H1 (cell line): ENCODE measurements around the gene JOSD1. TPM values are rescaled to one million over a fixed set of nuclear protein-coding genes. Genes with fewer than 3 reads are reported as not detected.

Experiments
- CTCF ChIA-PET: fragments of 300-600 bp; sonication (Branson Sonifier 250); formaldehyde crosslinking; loops from one replicate; lab custom pipeline; 2021; ENCODE audit not compliant: partially characterized antibody; lab: Charles Lee
- POLR2A ChIA-PET: fragments of 300-600 bp; sonication (Branson Sonifier 250); formaldehyde crosslinking; loops from one replicate; lab custom pipeline; 2021; ENCODE audit warnings: inconsistent platforms; ENCODE audit not compliant: partially characterized antibody; lab: Charles Lee
- DNase-seq, 2 experiments: peaks; one replicate each; pipeline versions ENCODE4 v3.0.0 to v3.0.0-alpha.2; 2010 to 2022; ENCODE audit warnings: low spot score in 2 of 2, low read depth in 1 of 2, mixed read lengths in 1 of 2
- FAIRE-seq: peaks from 2 replicates; lab custom pipeline; 2011; peaks lifted over from hg19 to GRCh38; lab: Jason Lieb, UNC
- H2AFZ ChIP-seq: 2 replicates; pipeline ENCODE4 v1.8.1; 2012; ENCODE audit warnings: low read length, inconsistent platforms
- H2AK5ac ChIP-seq: 2 replicates; pipeline ENCODE4 v1.6.1; 2013; ENCODE audit warnings: low read depth, low read length
- H2BK120ac ChIP-seq: replicated peaks from 2 replicates; pipeline ENCODE3; 2013; ENCODE audit warnings: low read depth, low read length, inconsistent platforms
- H2BK12ac ChIP-seq: 2 replicates; pipeline ENCODE4 v1.6.1; 2013; ENCODE audit warnings: low read depth, low read length
- H2BK15ac ChIP-seq: 2 replicates; pipeline ENCODE4 v1.6.1; 2013; ENCODE audit warnings: low read length
- H2BK20ac ChIP-seq: 2 replicates; pipeline ENCODE4 v1.6.1; 2013; ENCODE audit warnings: low read length
- H2BK5ac ChIP-seq: 2 replicates; pipeline ENCODE4 v1.6.1; 2013; ENCODE audit warnings: low read depth, low read length
- H3K14ac ChIP-seq: 2 replicates; pipeline ENCODE4 v1.6.1; 2013; ENCODE audit warnings: inconsistent platforms; ENCODE audit not compliant: insufficient read length
- H3K18ac ChIP-seq: 2 replicates; pipeline ENCODE4 v1.6.1; 2013; ENCODE audit warnings: low read length; ENCODE audit errors: extremely low read depth
- H3K23ac ChIP-seq: 2 replicates; pipeline ENCODE4 v1.6.1; 2013; ENCODE audit warnings: inconsistent platforms; ENCODE audit not compliant: insufficient read length
- H3K23me2 ChIP-seq: 2 replicates; pipeline ENCODE4 v1.6.1; 2013; ENCODE audit warnings: low read depth, low read length
- H3K27ac ChIP-seq: 2 replicates; pipeline ENCODE4 v1.6.1; 2011; ENCODE audit warnings: low read depth, low read length, inconsistent platforms
- H3K27me3 ChIP-seq, 4 experiments: replicated peaks in 1 of 4; 1 replicate in 1 of 4; 2 replicates in 3 of 4; pipeline versions ENCODE4 v1.6.1 to v1.8.1; 2011 to 2013; ENCODE audit warnings: low read length in 3 of 4, mild to moderate bottlenecking in 3 of 4, inconsistent platforms in 2 of 4, mixed read lengths in 2 of 4, moderate library complexity in 1 of 4; ENCODE audit not compliant: control insufficient read depth in 3 of 4, insufficient read depth in 3 of 4; ENCODE audit errors: extremely low read depth in 1 of 4
- H3K36me3 ChIP-seq, 4 experiments: 2 replicates each; pipeline versions ENCODE4 v1.6.1 to v1.8.1; 2011 to 2013; ENCODE audit warnings: mild to moderate bottlenecking in 4 of 4, low read length in 3 of 4, moderate library complexity in 2 of 4, control low read depth in 1 of 4, inconsistent platforms in 1 of 4; ENCODE audit not compliant: insufficient read depth in 4 of 4, control insufficient read depth in 2 of 4
- H3K4ac ChIP-seq: replicated peaks from 2 replicates; pipeline ENCODE3; 2013; ENCODE audit warnings: low read length, low read depth, mixed read lengths, inconsistent platforms; ENCODE audit not compliant: insufficient read length
- H3K4me1 ChIP-seq, 4 experiments: replicated peaks in 1 of 4; 1 replicate in 1 of 4; 2 replicates in 3 of 4; pipeline versions ENCODE4 v1.6.1 to v1.8.1; 2011 to 2013; ENCODE audit warnings: low read length in 3 of 4, inconsistent platforms in 2 of 4, mixed read lengths in 1 of 4; ENCODE audit not compliant: insufficient read depth in 4 of 4, control insufficient read depth in 3 of 4
- H3K4me2 ChIP-seq, 2 experiments: 2 replicates each; pipeline versions ENCODE4 v1.6.1 to v1.8.1; 2011 to 2013; ENCODE audit warnings: low read depth in 2 of 2, low read length in 2 of 2, control low read depth in 1 of 2, inconsistent platforms in 1 of 2, mild to moderate bottlenecking in 1 of 2; ENCODE audit not compliant: insufficient read depth in 1 of 2
- H3K4me3 ChIP-seq, 4 experiments: fragments of 200-600, 300-600 bp in 1 of 4; sonication (generic), shearing (Covaris generic), sonication (Bioruptor Twin) in 1 of 4; 2 replicates each; pipeline versions ENCODE4 v1.5.1 to v1.8.1; 2011 to 2016; ENCODE audit warnings: low read length in 4 of 4, low read depth in 3 of 4, control low read depth in 2 of 4, inconsistent platforms in 2 of 4, mild to moderate bottlenecking in 2 of 4, mixed read lengths in 1 of 4, moderate library complexity in 1 of 4; ENCODE audit not compliant: insufficient read depth in 2 of 4; ENCODE audit errors: extremely low read depth in 1 of 4
- H3K56ac ChIP-seq: replicated peaks from 2 replicates; pipeline ENCODE3; 2013; ENCODE audit warnings: low read depth, mild to moderate bottlenecking, mixed read lengths, low read length, inconsistent platforms; ENCODE audit not compliant: insufficient read length
- H3K79me1 ChIP-seq: 2 replicates; pipeline ENCODE4 v1.6.1; 2013; ENCODE audit warnings: low read depth, low read length, control low read depth
- H3K79me2 ChIP-seq, 2 experiments: 2 replicates each; pipeline versions ENCODE4 v1.6.1 to v1.8.1; 2012 to 2013; ENCODE audit warnings: low read length in 2 of 2, mild to moderate bottlenecking in 2 of 2, inconsistent platforms in 1 of 2; ENCODE audit not compliant: insufficient read depth in 2 of 2, control insufficient read depth in 1 of 2
- H3K9ac ChIP-seq, 4 experiments: replicated peaks in 1 of 4; 1 replicate in 1 of 4; 2 replicates in 3 of 4; pipeline versions ENCODE4 v1.6.1 to v1.8.1; 2011 to 2013; ENCODE audit warnings: low read depth in 3 of 4, low read length in 3 of 4, control low read depth in 2 of 4, mild to moderate bottlenecking in 2 of 4, moderate library complexity in 2 of 4, inconsistent platforms in 1 of 4; ENCODE audit errors: extremely low read depth in 1 of 4
- H3K9me3 ChIP-seq, 2 experiments: 2 replicates each; pipeline versions ENCODE4 v1.6.1 to v1.8.1; 2012 to 2013; ENCODE audit warnings: mild to moderate bottlenecking in 2 of 2, moderate library complexity in 2 of 2, control low read depth in 1 of 2, inconsistent platforms in 1 of 2, low read depth in 1 of 2, low read length in 1 of 2, mixed read lengths in 1 of 2; ENCODE audit not compliant: insufficient read depth in 2 of 2
- H4K20me1 ChIP-seq, 2 experiments: replicated peaks in 1 of 2; 2 replicates each; pipeline versions ENCODE3 to v1.8.1; 2011 to 2013; ENCODE audit warnings: inconsistent platforms in 2 of 2, low read length in 2 of 2, mild to moderate bottlenecking in 1 of 2; ENCODE audit not compliant: insufficient read depth in 2 of 2, control insufficient read depth in 1 of 2
- H4K5ac ChIP-seq: 2 replicates; pipeline ENCODE4 v1.6.1; 2013; ENCODE audit warnings: low read length, low read depth, mixed read lengths, inconsistent platforms; ENCODE audit not compliant: insufficient read length
- H4K8ac ChIP-seq: 2 replicates; pipeline ENCODE4 v1.8.0; 2013; ENCODE audit warnings: mild to moderate bottlenecking, moderate library complexity, low read length, inconsistent platforms; ENCODE audit not compliant: insufficient read depth; ENCODE audit errors: extremely low read depth
- H4K91ac ChIP-seq: replicated peaks from 2 replicates; pipeline ENCODE3; 2013; ENCODE audit warnings: low read length, mixed read lengths, inconsistent platforms; ENCODE audit not compliant: insufficient read length
- BCL11A ChIP-seq, 2 experiments: IDR thresholded peaks; one replicate each; pipeline ENCODE4 v1.6.1; 2011; ENCODE audit warnings: low read depth in 2 of 2, low read length in 2 of 2, mild to moderate bottlenecking in 2 of 2
- CBX5 ChIP-seq: fragments of 300-800, 300-1000 bp; sonication (generic); IDR thresholded peaks from 2 replicates; pipeline ENCODE4 v1.7.1; 2016; ENCODE audit warnings: antibody characterized with exemption, low read length, low read depth
- CHD1 ChIP-seq: IDR thresholded peaks from 2 replicates; pipeline ENCODE4 v1.6.1; 2012; ENCODE audit warnings: low read depth, low read length, improper control_type of control experiment
- E2F6 ChIP-seq: IDR thresholded peaks from 2 replicates; pipeline ENCODE4 v1.6.1; 2012; ENCODE audit warnings: inconsistent platforms
- EP300 ChIP-seq, 2 experiments: IDR thresholded peaks; 1 replicate in 1 of 2; 2 replicates in 1 of 2; pipeline ENCODE4 v1.6.1; 2011 to 2012; ENCODE audit warnings: low read depth in 2 of 2, low read length in 2 of 2, mild to moderate bottlenecking in 2 of 2, borderline replicate concordance in 1 of 2, inconsistent platforms in 1 of 2, moderate library complexity in 1 of 2
- KDM4A ChIP-seq: IDR thresholded peaks from one replicate; pipeline ENCODE4 v1.7.1; 2012; ENCODE audit warnings: low read depth, mild to moderate bottlenecking, moderate library complexity, low read length, inconsistent platforms; ENCODE audit not compliant: severe bottlenecking
- MAFK ChIP-seq: IDR thresholded peaks from 2 replicates; pipeline ENCODE4 v1.6.1; 2012; ENCODE audit warnings: low read depth, mild to moderate bottlenecking, improper control_type of control experiment, low read length
- POLR2A ChIP-seq, 2 experiments: IDR thresholded peaks; 1 replicate in 1 of 2; 2 replicates in 1 of 2; pipeline ENCODE4 v1.6.1; 2011; ENCODE audit warnings: low read depth in 2 of 2, low read length in 2 of 2, mild to moderate bottlenecking in 2 of 2; ENCODE audit errors: control extremely low read depth in 1 of 2
- POU5F1 ChIP-seq: IDR thresholded peaks from 2 replicates; pipeline ENCODE4 v1.6.1; 2011; ENCODE audit warnings: low read depth, mild to moderate bottlenecking, low read length, moderate library complexity
- SP1 ChIP-seq: IDR thresholded peaks from 2 replicates; pipeline ENCODE4 v1.6.1; 2011; ENCODE audit warnings: low read depth, low read length
- ZNF274 ChIP-seq: IDR thresholded peaks from 2 replicates; pipeline ENCODE4 v1.7.0; 2012; ENCODE audit warnings: low read length, borderline replicate concordance; ENCODE audit errors: extremely low read depth
- WGBS, 2 experiments: shearing (Covaris generic) in 1 of 2; methylation state at CpG; one replicate each; pipeline versions ENCODE4 v1.1.6 to v1.1.7; 2013 to 2015; ENCODE audit warnings: low lambda C conversion rate in 2 of 2, mixed read lengths in 2 of 2, inconsistent platforms in 1 of 2, low coverage in 1 of 2, missing lambda C conversion rate in 1 of 2; ENCODE audit not compliant: insufficient replicate concordance in 2 of 2, insufficient coverage in 1 of 2, insufficient read length in 1 of 2; ENCODE audit errors: extremely low coverage in 1 of 2, missing lambda C conversion rate in 1 of 2; 5-methylcytosine and 5-hydroxymethylcytosine counted together
- polyA plus RNA-seq, 7 experiments: library from polyadenylated mRNA; depleted of rRNA in 3 of 7; stranded (reverse) in 5 of 7; unstranded in 2 of 7; fragments of >200 nt in 5 of 7; fragments of 200-250 nt in 2 of 7; gene quantifications; 1 replicate in 5 of 7; 2 replicates in 1 of 7; 4 replicates in 1 of 7; pipeline versions ENCODE4 v1.2.1 to v1.2.3, GENCODE V29; 2011 to 2013; ENCODE audit warnings: missing spikeins in 2 of 7, mixed read lengths in 2 of 7
- total RNA-seq: library from RNA; stranded (reverse); fragmentation: NEBNext Ultra II Directional; extraction: Animal tissue kit (Norgen Biotek cat#: 25700); gene quantifications from 2 replicates; pipeline ENCODE4 v1.2.1, GENCODE V29; 2021
- TF ChIP-seq, protein P1 (sequence below): IDR thresholded peaks from 2 replicates; pipeline ENCODE4 v1.6.1; 2012; ENCODE audit warnings: low read length, inconsistent platforms

Gene JOSD1
- total and polyA plus RNA-seq, 2 of the 8 experiments (the other 6 are each of a cell fraction or from before 2014, with no cell fraction given), result 18.4 to 20.2 TPM

DNA sequence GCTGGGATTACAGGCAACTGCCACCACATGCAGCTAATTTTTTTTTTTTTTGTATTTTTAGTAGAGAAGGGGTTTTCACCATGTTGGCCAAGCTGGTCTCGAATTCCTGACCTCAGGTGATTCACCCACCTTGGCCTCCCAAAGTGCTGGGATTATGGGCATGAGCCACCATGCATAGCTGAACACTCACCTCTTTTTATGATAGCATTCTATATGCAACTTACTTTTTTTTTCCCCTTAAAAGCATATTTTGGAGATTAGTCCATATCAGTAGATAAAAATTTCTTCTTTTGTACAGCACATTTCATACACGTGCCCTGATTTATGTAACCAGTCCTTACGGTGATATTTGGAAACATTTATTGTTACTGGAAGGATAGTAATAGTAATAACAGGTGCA is 19.6 kb upstream of the JOSD1 start:
- no peak overlapping the region for H3K23ac ChIP-seq
- no peak overlapping the region for H4K8ac ChIP-seq
- no peak overlapping the region for H3K4me2 ChIP-seq
- H3K79me2 ChIP-seq, result peaks cover 0 to 7% of the 10 kb centered on the region in 2 experiments; a peak in 1 of 4 replicates
- no peak overlapping the region for H3K27ac ChIP-seq
- H2AK5ac ChIP-seq, result no peak overlapping the region
- H3K14ac ChIP-seq, result no peak overlapping the region
- H2BK15ac ChIP-seq, result no peak overlapping the region
- peaks cover 6% of the 10 kb centered on the region for H3K79me1 ChIP-seq
- no peaks in the 10 kb centered on the region for H3K23me2 ChIP-seq
- no peak overlapping the region for H3K4ac ChIP-seq
- H2BK12ac ChIP-seq, result no peak overlapping the region
- H3K56ac ChIP-seq, result no peak overlapping the region
- CTCF ChIA-PET, result interaction anchor here (0.6 to 10.8 kb wide), 3 partner anchors 15 to 207 kb away, joined by 3 to 116 read pairs (median 5); no protein-coding TSS in a partner anchor
- DNase-seq, result no peak
- WGBS, 2 experiments, result 94% methylated on average over 3 of the region's 3 CpGs; no CpG with 5 or more reads in 1 of the 2 experiments
- no peaks in the 10 kb centered on the region; a peak in 2 of 7 replicates for H3K4me1 ChIP-seq
- peaks cover 5 to 71% (median 43%) of the 10 kb centered on the region in 4 experiments; a peak in 6 of 8 replicates for H3K36me3 ChIP-seq
- H3K9me3 ChIP-seq, result no peaks in the 10 kb centered on the region
- H4K5ac ChIP-seq, result no peak overlapping the region
- H4K91ac ChIP-seq, result no peak overlapping the region
- no peak overlapping the region for H3K9ac ChIP-seq
- no peak overlapping the region for H2AFZ ChIP-seq
- peaks cover 2 to 15% of the 10 kb centered on the region in 2 experiments for H4K20me1 ChIP-seq
- H2BK20ac ChIP-seq, result no peak overlapping the region
- POLR2A ChIA-PET, result interaction anchor here (1.0 to 1.7 kb wide), 2 partner anchors 13 to 14 kb away, joined by 3 to 4 read pairs; partner anchors contain the start of gene GTPBP1
- no peak overlapping the region for H3K4me3 ChIP-seq
- H2BK5ac ChIP-seq, result no peak overlapping the region
- H3K18ac ChIP-seq, result no peak overlapping the region
- no peaks in the 10 kb centered on the region for H3K27me3 ChIP-seq
- no peak for FAIRE-seq
- H2BK120ac ChIP-seq, result no peak overlapping the region
- TF ChIP-seq, protein P1, sequence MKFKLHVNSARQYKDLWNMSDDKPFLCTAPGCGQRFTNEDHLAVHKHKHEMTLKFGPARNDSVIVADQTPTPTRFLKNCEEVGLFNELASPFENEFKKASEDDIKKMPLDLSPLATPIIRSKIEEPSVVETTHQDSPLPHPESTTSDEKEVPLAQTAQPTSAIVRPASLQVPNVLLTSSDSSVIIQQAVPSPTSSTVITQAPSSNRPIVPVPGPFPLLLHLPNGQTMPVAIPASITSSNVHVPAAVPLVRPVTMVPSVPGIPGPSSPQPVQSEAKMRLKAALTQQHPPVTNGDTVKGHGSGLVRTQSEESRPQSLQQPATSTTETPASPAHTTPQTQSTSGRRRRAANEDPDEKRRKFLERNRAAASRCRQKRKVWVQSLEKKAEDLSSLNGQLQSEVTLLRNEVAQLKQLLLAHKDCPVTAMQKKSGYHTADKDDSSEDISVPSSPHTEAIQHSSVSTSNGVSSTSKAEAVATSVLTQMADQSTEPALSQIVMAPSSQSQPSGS, result no peak
- TF ChIP-seq POLR2A (IDR thresholded peaks at IDR 0.05; ENCODE audit: control extremely low read depth in 1 of 2, low read depth in 2 of 2, low read length in 2 of 2) (no peak), SP1 (no peak), E2F6 (no peak), POU5F1 (no peak), CBX5 (no peak), CHD1 (no peak), EP300 (IDR thresholded peaks at IDR 0.05; ENCODE audit: borderline replicate concordance in 1 of 2, low read depth in 2 of 2, low read length in 2 of 2) (no peak), KDM4A (no peak), MAFK (no peak), BCL11A (IDR thresholded peaks at IDR 0.05; ENCODE audit: low read depth in 2 of 2, low read length in 2 of 2) (no peak), ZNF274 (no peak)
